Measurements from ENCODE around the gene FOXL1. TPM values are rescaled to one million over a fixed set of nuclear protein-coding genes. Genes with fewer than 3 reads are reported as not detected.
A peak's percentile ranks its signal among the peaks of the same experiment; 100 is the strongest.

Gene FOXL1
- total RNA-seq: under 1 TPM in 2 of 4 donors, not detected in 2; 0.23 to 0.40 TPM

DNA sequence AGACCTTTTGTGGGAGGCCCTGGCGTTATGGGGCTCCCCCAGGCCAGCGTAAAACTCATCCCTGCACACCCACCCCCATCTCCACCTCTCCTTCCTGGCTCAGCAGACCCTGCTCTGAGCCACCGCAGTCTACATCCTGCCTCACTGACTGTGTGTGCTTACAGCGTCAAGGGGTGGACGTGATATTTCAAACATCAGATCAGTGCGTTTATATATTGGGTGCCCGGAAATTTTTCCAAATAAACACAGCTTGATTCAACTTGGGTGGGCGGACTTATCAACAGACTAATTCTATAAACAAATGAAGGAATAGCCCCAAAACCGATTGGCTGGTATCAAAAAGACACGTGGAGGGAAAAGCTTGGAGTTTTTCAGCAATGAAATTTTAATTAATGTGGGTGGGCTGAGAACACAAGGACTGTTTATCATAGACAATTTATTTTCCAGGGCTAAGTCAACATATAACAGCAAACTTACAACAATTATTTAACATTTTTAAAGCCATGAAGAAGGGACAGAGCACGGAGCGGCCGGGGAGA is at the start of gene FOXL1:
Gene FOXL1 (plus strand): TSS at position 489 of the 539 bp plus-strand sequence. CDS start 175 bp downstream, outside the sequence.
- peaks cover 31% of the 10 kb centered on the region for H3K4me1 ChIP-seq
- no peak for TF ChIP-seq POLR2AphosphoS5 (IDR thresholded peaks at IDR 0.05)
- WGBS: 62% methylated on average over 12 of the region's 13 CpGs
- no peaks in the 10 kb centered on the region for H3K36me3 ChIP-seq
- peak within 1 kb of the TSS; percentile 24 for H3K4me3 ChIP-seq
- DNase-seq (ENCODE audit: low spot score in 2 of 2): no peak
- H3K27ac ChIP-seq: peak within 1 kb of the TSS; percentile 16
- H3K9me3 ChIP-seq: no peaks in the 10 kb centered on the region
- H3K27me3 ChIP-seq: peaks cover 97% of the 10 kb centered on the region

DNA sequence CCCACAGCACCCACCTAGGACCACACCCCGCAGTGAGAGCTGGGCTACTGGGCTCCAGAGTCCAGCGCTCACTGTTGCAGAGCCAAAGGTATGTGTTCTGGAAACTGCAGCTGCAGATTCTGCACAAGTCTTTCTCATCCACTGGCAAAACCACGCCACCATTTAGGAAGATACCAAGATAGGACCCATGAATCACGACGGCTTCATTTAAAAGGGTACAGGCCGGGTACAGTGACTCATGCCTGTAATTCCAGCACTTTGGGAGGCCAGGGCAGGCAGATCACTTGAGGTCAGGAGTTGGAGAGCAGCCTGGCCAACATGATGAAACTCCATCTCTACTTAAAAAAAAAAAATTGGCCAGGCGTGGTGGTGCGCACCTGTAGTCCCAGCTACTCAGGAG is 49.2 kb upstream of the FOXL1 start:
- no peaks in the 10 kb centered on the region for H3K9me3 ChIP-seq
- 91% methylated on average over 8 of the region's 8 CpGs for WGBS
- no peak for DNase-seq (ENCODE audit: low spot score in 2 of 2)
- no peaks in the 10 kb centered on the region for H3K4me1 ChIP-seq
- no peak overlapping the region for H3K4me3 ChIP-seq
- H3K27ac ChIP-seq: no peak overlapping the region
- TF ChIP-seq POLR2A (IDR thresholded peaks at IDR 0.05) (no peak), EP300 (IDR thresholded peaks at IDR 0.05) (no peak), POLR2AphosphoS5 (IDR thresholded peaks at IDR 0.05) (no peak)
- TF ChIP-seq, protein P1, sequence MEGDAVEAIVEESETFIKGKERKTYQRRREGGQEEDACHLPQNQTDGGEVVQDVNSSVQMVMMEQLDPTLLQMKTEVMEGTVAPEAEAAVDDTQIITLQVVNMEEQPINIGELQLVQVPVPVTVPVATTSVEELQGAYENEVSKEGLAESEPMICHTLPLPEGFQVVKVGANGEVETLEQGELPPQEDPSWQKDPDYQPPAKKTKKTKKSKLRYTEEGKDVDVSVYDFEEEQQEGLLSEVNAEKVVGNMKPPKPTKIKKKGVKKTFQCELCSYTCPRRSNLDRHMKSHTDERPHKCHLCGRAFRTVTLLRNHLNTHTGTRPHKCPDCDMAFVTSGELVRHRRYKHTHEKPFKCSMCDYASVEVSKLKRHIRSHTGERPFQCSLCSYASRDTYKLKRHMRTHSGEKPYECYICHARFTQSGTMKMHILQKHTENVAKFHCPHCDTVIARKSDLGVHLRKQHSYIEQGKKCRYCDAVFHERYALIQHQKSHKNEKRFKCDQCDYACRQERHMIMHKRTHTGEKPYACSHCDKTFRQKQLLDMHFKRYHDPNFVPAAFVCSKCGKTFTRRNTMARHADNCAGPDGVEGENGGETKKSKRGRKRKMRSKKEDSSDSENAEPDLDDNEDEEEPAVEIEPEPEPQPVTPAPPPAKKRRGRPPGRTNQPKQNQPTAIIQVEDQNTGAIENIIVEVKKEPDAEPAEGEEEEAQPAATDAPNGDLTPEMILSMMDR (IDR thresholded peaks at IDR 0.05): no peak
- H3K27me3 ChIP-seq: peaks cover 1% of the 10 kb centered on the region
- peaks cover 7% of the 10 kb centered on the region for H3K36me3 ChIP-seq

GRCh38 chr16:86530251-86531190 is 47.8 kb upstream of the FOXL1 start:
- TF ChIP-seq POLR2A (IDR thresholded peaks at IDR 0.05) (no peak), POLR2AphosphoS5 (IDR thresholded peaks at IDR 0.05) (no peak), EP300 (IDR thresholded peaks at IDR 0.05) (no peak)
- TF ChIP-seq, protein P1 (IDR thresholded peaks at IDR 0.05): no peak
- Histone ChIP-seq H3K4me3 (no peak overlapping the region), H3K27me3 (no peaks in the 10 kb centered on the region), H3K9me3 (no peaks in the 10 kb centered on the region), H3K36me3 (peaks cover 14% of the 10 kb centered on the region), H3K27ac (no peak overlapping the region), H3K4me1 (no peaks in the 10 kb centered on the region)
- 89% methylated on average over 31 of the region's 31 CpGs for WGBS
- no peak for DNase-seq (ENCODE audit: low spot score in 2 of 2)

- Histone ChIP-seq H3K4me1 (no peaks in the 10 kb centered on the region), H3K27ac (no peak overlapping the region), H3K27me3 (no peaks in the 10 kb centered on the region), H3K4me3 (no peak overlapping the region), H3K9me3 (no peaks in the 10 kb centered on the region), H3K36me3 (peaks cover 21% of the 10 kb centered on the region)
- 69% methylated on average over 6 of the region's 7 CpGs for WGBS
- no peak for DNase-seq (ENCODE audit: low spot score in 2 of 2)
- TF ChIP-seq POLR2AphosphoS5 (IDR thresholded peaks at IDR 0.05): no peak
- TF ChIP-seq, protein P1 (IDR thresholded peaks at IDR 0.05): no peak
- no peak for TF ChIP-seq EP300 (IDR thresholded peaks at IDR 0.05)
- no peak for TF ChIP-seq POLR2A (IDR thresholded peaks at IDR 0.05)
Measured at GRCh38 chr16:86531191-86531545, 47.2 kb upstream of the FOXL1 start.

DNA sequence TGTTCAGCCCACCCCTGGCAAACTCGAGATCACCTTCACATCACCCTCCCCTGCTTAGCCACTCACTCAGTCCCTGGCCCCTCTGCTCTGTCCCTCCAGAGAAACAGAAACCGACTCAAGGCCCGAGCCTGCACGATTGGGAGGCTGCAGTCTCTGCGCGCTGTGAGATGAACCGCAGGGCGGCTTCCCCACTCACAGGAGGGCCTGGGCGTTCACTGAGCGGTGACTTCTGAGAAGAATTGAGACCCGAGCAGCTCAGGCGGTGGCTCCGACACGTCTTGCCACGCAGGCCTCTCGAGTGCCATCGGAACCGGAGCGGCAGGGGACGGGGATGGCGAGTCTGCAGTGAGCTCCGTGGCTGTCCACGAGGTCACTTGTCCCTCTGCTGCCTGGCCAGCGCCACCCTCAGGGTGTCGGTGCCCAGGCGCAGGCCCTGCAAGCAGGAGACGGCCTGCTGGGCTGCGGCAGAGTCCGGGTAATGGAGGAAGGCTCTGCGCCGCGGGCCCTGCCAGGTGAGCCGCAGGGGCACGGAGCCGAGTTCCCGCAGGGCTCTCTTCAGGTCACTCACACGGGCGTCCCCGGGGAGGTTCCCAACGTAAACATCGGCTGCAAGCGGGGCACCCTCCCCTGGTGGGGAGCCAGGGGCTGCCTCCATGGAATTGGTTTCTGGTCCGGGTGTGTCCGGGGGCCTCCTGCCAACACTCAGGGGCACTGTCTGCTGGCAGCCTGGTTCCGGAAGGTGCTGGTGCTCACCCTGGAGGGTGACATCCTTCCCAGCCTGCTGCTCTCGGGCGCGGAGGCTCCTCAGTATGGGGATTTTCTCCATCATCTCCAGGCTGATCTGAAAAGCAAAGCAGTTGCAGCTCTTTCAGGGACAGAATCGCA is 46.5 kb upstream of the FOXL1 start:
- no peak overlapping the region for H3K4me3 ChIP-seq
- 96% methylated on average over 21 of the region's 49 CpGs for WGBS
- no peaks in the 10 kb centered on the region for H3K4me1 ChIP-seq
- no peaks in the 10 kb centered on the region for H3K27me3 ChIP-seq
- peaks cover 28% of the 10 kb centered on the region for H3K36me3 ChIP-seq
- no peaks in the 10 kb centered on the region for H3K9me3 ChIP-seq
- no peak overlapping the region for H3K27ac ChIP-seq
- TF ChIP-seq EP300 (IDR thresholded peaks at IDR 0.05) (no peak), POLR2A (IDR thresholded peaks at IDR 0.05) (no peak), POLR2AphosphoS5 (IDR thresholded peaks at IDR 0.05) (no peak)
- TF ChIP-seq, protein P1 (IDR thresholded peaks at IDR 0.05): no peak
- DNase-seq (ENCODE audit: low spot score in 2 of 2): peak in 1 of 2 donors; percentile 50

Measured in suprapubic skin (tissue), 4 donors.